ENCODE data around the gene SLC37A2.
"Not testable (repeated sequence)": the region's sequence is repeated elsewhere in the genome, so short reads cannot be mapped to it uniquely, and the experiment has no call there.

- TF ChIP-seq EZH2 (IDR thresholded peaks at IDR 0.05); POLR2AphosphoS5 (IDR thresholded peaks at IDR 0.05; ENCODE audit: borderline replicate concordance, low read depth, low read length); FOXP2 (optimal IDR thresholded peaks at IDR 0.05; ENCODE audit: control extremely low read depth, extremely low read length, insufficient read depth): not testable (repeated sequence)
Measured at GRCh38 chr11:125090151-125090550, 27.0 kb downstream of the SLC37A2 start.
